IPS-18c (cell line): ENCODE results near the gene BANP.
"Not testable (repeated sequence)": the region's sequence is repeated elsewhere in the genome, so short reads cannot be mapped to it uniquely, and the experiment has no call there.

Experiments used
- H3K4me3 ChIP-seq: 2 replicates; pipeline ENCODE4 v1.7.0; 2013; ENCODE audit warnings: low read depth, mild to moderate bottlenecking, low read length, moderate library complexity; ENCODE audit not compliant: insufficient read depth
- H3K9me3 ChIP-seq: one replicate; pipeline ENCODE4 v1.6.1; 2013; ENCODE audit warnings: mild to moderate bottlenecking, low read length, moderate library complexity; ENCODE audit not compliant: control insufficient read depth, insufficient read depth

The BANP gene

DNA sequence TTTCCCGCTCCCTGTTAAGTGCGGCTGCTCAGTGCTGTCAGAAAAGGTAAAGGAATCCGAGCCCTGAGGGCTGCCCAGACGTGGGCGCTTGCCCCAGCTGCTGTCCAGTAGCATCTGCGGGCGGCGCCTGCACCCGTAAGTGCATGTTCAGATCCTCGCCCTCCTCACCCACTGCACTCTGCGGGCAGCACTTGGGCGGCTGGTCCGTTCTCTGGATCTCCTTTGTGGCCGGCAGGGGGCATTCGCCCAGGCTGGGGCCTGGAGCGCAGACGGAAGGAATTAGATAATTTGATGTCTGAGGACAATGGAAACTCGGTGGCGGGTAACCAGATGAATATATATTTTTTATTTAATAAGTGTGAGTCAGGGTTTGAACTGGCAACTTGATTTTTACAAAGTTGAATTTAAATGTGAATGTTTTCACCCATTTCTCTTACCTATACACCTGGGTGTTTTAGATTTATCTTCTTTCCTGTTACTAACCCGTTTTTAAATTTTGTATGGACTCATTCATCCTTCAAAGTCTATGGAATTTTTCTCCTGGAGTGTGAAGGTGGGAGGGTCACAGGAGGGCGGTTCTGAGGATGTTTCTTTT is 73.4 kb downstream of the BANP start:
- H3K4me3 ChIP-seq, H3K9me3 ChIP-seq: not testable (repeated sequence)

DNA sequence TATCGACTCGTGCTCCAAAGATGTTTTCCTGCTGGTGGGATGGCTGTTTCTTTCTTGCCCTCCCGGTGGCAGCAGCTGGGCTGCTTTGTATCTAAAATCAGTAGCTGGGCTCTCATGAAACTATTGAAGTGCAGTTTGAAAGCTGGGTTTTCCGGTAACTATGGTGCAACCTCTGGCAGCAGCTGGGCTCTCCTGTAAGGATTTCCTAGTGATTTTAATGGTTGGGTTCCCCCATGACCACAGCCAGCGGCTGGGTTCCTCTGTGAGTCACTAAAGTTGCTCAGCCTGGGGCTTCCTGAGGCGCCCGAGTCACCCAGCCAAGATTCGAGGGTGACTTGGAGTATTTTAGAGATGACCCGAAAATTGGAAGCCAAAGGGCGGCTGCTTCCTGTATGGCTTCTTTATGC is 73.9 kb downstream of the BANP start:
- H3K4me3 ChIP-seq, H3K9me3 ChIP-seq: not testable (repeated sequence)

GRCh38 chr16:88025828-88026555 is 74.8 kb downstream of the BANP start:
- not testable (repeated sequence) for H3K4me3 ChIP-seq

DNA sequence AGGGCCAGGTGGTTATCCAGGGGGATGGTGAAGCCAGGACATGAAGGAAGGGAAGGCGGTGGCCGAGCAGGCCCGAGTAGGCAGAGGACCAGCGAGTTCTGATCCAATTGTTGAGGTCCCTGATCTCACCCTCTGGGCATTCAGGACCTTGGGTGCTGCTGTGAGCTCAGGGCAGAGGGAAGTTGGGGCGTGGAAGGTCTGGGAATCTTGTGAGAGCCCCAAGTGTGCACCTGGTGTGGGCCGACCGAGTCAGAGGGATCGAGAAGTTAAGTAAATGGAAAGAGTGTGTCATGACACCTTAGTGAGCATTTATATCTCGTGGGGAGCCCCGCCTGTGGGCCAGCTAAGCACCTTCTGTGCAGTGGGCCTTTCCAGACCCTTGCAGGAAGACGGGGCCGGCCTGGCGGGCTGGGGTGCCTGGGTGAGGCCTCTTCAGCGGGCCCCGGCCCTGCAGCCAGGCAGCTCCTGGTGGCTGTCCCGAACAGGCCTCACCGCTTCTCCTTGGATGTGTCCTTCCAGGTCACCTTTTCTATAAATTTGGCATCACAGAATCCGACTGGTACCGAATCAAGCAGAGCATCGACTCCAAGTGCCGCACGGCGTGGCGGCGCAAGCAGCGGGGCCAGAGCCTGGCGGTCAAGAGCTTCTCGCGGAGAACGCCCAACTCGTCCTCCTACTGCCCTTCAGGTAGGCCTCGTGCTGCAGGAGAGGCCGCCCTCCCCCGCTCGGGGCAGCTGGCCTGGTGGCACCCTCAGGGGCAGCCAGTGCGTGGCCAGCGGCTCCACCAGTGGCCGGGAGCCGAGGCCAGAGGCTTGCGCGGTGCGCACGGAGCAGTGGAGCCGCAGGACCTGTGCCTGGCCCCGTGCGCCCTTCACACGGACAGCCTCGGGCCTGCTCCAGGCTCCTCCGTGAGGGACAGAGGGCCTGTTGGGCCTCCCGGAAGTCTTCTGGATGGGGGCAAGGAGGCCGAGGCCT is 76.0 kb downstream of the BANP start:
- Histone ChIP-seq H3K9me3 (no peaks in the 10 kb centered on the region), H3K4me3 (no peak overlapping the region)

More at GRCh38 chr16:88025828-88026555, 74.8 kb downstream of the BANP start:
- not testable (repeated sequence) for H3K9me3 ChIP-seq

DNA sequence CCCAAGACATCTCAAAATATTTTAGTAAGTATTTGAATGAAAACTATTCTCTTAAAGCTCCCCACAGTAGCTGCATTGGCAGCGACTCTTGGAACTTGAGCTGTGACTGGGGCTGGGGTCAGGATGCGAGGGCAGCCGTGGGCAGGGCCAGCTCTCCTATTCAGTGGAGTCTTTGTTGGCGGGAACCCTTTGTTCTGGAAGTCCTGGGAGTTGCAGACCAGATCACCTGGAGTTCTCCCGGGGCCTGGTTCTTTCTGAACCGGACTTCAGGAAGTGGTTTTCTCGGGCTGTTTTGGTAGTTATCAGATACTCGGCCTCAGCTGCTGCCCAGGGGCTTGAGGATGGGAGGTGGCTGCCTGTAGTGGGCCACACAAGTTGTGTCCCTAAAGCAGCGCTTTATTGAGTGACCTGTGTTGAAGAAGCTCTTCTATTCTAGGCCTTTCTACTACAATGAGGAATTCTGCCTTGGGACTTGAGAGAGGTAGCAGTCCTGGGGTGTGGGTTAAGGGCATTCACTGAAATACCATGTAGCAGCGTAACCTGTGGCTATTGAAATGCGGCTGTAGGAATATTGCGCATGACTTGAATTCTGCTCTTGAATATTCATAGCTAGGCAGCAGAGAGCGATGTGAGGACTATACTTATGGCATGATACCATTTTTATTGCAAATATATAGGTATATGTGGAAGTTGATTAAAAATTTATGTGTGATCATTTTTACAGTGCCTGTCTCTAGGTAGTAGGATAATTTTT is 77.1 kb downstream of the BANP start:
- H3K4me3 ChIP-seq, H3K9me3 ChIP-seq: not testable (repeated sequence)

- no peaks in the 10 kb centered on the region for H3K9me3 ChIP-seq
These were observed 79.3 kb downstream of the BANP start for GRCh38 chr16:88030498-88030897.

GRCh38 chr16:88030961-88031360 is 79.7 kb downstream of the BANP start:
- not testable (repeated sequence) for H3K4me3 ChIP-seq, H3K9me3 ChIP-seq

More at GRCh38 chr16:88030498-88030897, 79.3 kb downstream of the BANP start:
- no peak overlapping the region for H3K4me3 ChIP-seq

DNA sequence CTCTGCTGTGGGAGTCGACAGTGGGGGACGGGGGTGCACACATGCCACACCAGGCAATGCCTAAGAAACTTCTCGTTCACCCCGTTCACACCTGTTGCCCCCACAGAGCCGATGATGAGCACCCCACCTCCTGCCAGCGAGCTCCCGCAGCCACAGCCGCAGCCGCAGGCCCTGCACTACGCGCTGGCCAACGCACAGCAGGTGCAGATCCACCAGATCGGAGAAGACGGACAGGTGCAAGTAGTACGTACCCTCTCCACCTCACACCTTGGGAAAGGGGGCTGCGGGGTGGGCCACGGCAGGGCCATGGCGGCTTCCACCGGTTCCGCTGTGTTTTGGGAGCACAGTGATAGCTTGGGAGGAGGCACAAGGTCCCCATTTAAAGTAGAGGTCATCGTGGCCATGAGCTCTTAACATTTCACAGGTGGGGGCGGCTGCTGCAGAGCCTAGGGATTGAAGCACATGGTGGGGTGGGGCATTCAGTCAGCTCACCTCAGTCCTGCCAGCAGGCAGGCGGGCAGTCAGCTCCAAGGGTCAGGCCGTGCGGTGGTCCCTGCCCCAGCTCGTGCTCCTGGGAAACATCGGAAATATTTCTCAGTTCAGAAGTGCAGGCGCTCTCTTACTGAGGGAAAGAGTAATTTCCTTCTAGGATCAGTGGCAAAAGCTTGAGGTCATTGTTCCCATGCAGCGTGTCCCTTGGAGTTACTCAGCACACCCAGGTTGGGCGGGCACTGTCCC is 81.9 kb downstream of the BANP start:
- not testable (repeated sequence) for H3K4me3 ChIP-seq, H3K9me3 ChIP-seq

DNA sequence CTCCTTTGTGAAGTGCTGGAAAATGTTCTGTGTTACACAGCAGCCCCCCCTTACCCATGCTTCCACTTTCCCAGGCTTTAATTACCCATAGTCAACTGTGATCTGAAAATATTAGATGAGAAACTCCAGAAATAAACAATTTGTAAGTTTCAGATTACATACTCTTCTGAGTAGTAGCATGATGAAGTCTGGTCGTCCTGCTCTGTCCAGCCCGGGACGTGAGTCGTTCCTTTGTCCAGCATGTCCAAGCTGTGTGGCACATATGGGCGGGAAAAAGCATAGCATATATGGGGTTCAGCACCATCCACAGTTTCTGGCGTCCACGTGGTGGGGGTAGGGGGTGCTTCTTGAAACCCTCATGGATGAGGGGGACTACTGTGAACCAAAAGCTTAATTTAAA is 83.5 kb downstream of the BANP start:
- Histone ChIP-seq H3K4me3 (no peak overlapping the region), H3K9me3 (no peaks in the 10 kb centered on the region)

- no peaks in the 10 kb centered on the region for H3K9me3 ChIP-seq
- no peak overlapping the region for H3K4me3 ChIP-seq
These were observed 84.1 kb downstream of the BANP start for GRCh38 chr16:88035292-88035691.

DNA sequence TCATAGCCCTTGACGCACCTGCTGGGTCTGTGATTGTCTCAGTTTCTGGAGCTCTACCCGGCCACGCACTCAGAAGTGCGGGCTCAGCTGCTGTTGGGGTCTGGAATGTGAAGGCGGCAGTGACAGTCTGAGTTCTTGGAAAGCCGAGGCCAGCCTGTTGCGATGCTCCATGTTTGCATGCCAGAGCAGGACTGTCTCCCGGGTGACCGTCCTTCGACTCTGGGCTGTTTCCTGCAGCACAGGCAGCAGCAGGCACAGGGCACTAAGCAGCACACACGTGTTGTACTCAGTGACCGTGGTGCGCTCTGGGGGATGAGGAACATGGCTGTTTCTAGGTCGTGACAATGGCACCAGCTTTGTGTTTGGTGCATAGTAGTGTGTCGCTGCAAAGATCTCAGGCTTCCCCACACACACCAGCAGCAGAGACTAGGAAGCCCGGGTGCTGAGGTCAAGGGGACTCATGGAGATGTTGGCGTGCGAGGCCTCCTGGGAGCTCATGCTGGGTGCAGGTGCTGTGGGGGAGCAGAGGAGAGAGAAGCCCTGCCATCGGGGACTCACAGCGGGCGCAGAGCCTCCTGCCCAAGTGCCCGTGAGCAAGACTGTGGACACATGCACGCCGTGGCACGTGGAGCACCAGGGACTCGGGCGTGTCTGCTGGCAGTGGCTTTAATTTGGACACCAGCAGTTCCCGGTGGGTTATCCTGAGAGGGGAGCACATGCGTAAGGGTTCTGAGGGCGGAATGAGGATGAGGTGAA is 84.8 kb downstream of the BANP start:
- H3K9me3 ChIP-seq: not testable (repeated sequence)

DNA sequence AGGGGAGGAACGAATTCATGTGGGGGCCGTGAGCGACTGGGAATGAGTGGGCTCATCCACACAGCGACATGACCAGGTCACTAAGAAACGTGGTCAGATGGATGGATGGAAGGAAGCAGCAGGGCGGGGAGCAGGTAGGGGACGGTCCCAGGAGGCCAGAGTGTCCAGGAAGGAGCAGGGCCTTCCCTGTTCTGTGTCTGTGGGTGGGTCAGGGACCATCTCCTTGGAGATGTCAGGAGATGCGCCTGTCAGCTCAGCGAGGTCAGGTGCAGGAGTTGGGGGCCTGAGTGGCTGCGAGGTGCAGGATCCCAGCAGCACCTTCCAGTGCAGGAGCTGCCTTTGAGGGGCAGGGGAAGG is 85.4 kb downstream of the BANP start:
- not testable (repeated sequence) for H3K4me3 ChIP-seq

More for the DNA sequence above, 84.8 kb downstream of the BANP start:
- H3K4me3 ChIP-seq: not testable (repeated sequence)

GRCh38 chr16:88037359-88037758 is 86.1 kb downstream of the BANP start:
- not testable (repeated sequence) for H3K9me3 ChIP-seq, H3K4me3 ChIP-seq

More for the DNA sequence above, 85.4 kb downstream of the BANP start:
- not testable (repeated sequence) for H3K9me3 ChIP-seq

DNA sequence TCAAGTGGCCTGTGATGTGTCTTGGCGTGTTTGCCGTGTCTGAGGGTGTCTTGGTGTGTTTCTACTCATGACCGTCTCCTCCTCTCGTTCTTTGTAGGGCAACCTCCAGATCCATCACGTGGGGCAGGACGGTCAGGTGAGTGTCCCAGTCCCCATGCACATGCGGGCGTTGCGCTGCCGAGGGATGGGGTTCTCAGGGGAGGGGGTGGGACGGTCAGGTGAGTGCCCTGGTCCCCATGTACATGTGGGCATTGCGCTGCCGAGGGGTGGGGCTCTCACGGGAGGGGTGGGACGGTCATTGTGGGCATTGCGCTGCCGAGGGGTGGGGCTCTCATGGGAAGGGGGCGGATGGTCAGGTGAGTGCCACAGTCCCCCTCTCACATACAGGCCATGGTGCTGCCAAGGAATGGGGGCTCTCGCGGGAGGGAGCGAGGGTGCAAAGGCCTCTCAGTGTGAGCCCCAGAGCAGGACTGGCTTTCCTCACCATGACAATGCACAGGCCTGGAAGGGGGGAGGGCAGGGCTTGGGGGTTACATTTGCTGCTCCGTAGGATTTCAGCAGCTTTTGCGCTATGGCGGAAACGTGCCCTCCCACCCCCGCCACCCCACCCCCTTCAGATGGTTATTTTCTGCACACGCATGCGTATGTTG is 86.8 kb downstream of the BANP start:
- H3K9me3 ChIP-seq, H3K4me3 ChIP-seq: not testable (repeated sequence)

DNA sequence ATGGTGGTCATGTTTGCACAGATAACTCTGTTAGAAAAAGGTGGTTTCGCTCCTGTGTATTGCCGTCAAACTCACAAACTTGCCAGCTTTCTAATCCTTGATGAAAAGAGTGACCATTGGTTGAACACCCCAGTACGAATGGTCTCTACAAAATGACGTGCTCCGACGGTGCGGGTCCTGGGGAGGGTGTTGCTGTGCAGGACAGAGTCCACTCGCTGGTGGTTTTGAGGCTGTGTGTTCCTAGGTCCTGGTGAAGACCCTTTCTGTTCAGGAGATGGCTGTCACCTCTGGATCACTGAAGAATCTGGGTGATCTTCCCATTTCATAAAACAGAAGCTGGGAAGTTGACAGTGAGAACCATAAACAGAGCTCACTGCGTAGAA is 87.3 kb downstream of the BANP start:
- H3K9me3 ChIP-seq: not testable (repeated sequence)

DNA sequence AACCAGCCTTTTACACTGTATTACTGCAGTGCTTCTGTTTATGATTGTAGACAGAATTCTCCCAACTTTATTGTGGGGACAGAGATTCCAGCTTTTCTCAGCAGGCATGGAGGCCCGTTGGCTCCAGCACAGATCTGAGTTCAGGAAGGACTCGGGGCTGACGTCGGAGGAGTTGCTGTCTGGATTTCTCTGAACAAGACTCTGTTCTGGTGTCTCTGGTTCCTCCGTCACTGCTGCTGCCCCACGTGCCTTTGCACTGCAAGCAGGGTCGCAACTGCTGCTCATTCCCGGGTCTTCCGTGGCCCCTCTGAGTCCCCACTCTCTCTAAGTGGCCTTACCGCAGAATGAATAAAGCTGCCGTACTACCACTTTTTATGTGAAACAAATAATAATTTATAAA is 88.4 kb downstream of the BANP start:
- Histone ChIP-seq H3K4me3 (no peak overlapping the region), H3K9me3 (no peaks in the 10 kb centered on the region)

More for the DNA sequence above, 87.3 kb downstream of the BANP start:
- not testable (repeated sequence) for H3K4me3 ChIP-seq
